H1 (cell line): Measurements from ENCODE around the gene ANKIB1. TPM values are rescaled to one million over a fixed set of nuclear protein-coding genes. Genes with fewer than 3 reads are reported as not detected.
A peak's percentile ranks its signal among the peaks of the same experiment; 100 is the strongest.

Source experiments
- CTCF ChIA-PET: fragments of 300-600 bp; sonication (Branson Sonifier 250); formaldehyde crosslinking; loops from one replicate; lab custom pipeline; 2021; ENCODE audit not compliant: partially characterized antibody; lab: Charles Lee
- POLR2A ChIA-PET: fragments of 300-600 bp; sonication (Branson Sonifier 250); formaldehyde crosslinking; loops from one replicate; lab custom pipeline; 2021; ENCODE audit warnings: inconsistent platforms; ENCODE audit not compliant: partially characterized antibody; lab: Charles Lee
- DNase-seq, 2 experiments: peaks; one replicate each; pipeline versions ENCODE4 v3.0.0 to v3.0.0-alpha.2; 2010 to 2022; ENCODE audit warnings: low spot score in 2 of 2, low read depth in 1 of 2, mixed read lengths in 1 of 2
- FAIRE-seq: peaks from 2 replicates; lab custom pipeline; 2011; peaks lifted over from hg19 to GRCh38; lab: Jason Lieb, UNC
- H2AFZ ChIP-seq: 2 replicates; pipeline ENCODE4 v1.8.1; 2012; ENCODE audit warnings: low read length, inconsistent platforms
- H2AK5ac ChIP-seq: 2 replicates; pipeline ENCODE4 v1.6.1; 2013; ENCODE audit warnings: low read depth, low read length
- H2BK120ac ChIP-seq: replicated peaks from 2 replicates; pipeline ENCODE3; 2013; ENCODE audit warnings: low read depth, low read length, inconsistent platforms
- H2BK12ac ChIP-seq: 2 replicates; pipeline ENCODE4 v1.6.1; 2013; ENCODE audit warnings: low read depth, low read length
- H2BK15ac ChIP-seq: 2 replicates; pipeline ENCODE4 v1.6.1; 2013; ENCODE audit warnings: low read length
- H2BK20ac ChIP-seq: 2 replicates; pipeline ENCODE4 v1.6.1; 2013; ENCODE audit warnings: low read length
- H2BK5ac ChIP-seq: 2 replicates; pipeline ENCODE4 v1.6.1; 2013; ENCODE audit warnings: low read depth, low read length
- H3K14ac ChIP-seq: 2 replicates; pipeline ENCODE4 v1.6.1; 2013; ENCODE audit warnings: inconsistent platforms; ENCODE audit not compliant: insufficient read length
- H3K18ac ChIP-seq: 2 replicates; pipeline ENCODE4 v1.6.1; 2013; ENCODE audit warnings: low read length; ENCODE audit errors: extremely low read depth
- H3K23ac ChIP-seq: 2 replicates; pipeline ENCODE4 v1.6.1; 2013; ENCODE audit warnings: inconsistent platforms; ENCODE audit not compliant: insufficient read length
- H3K23me2 ChIP-seq: 2 replicates; pipeline ENCODE4 v1.6.1; 2013; ENCODE audit warnings: low read depth, low read length
- H3K27ac ChIP-seq: 2 replicates; pipeline ENCODE4 v1.6.1; 2011; ENCODE audit warnings: low read depth, low read length, inconsistent platforms
- H3K27me3 ChIP-seq, 4 experiments: replicated peaks in 1 of 4; 1 replicate in 1 of 4; 2 replicates in 3 of 4; pipeline versions ENCODE4 v1.6.1 to v1.8.1; 2011 to 2013; ENCODE audit warnings: low read length in 3 of 4, mild to moderate bottlenecking in 3 of 4, inconsistent platforms in 2 of 4, mixed read lengths in 2 of 4, moderate library complexity in 1 of 4; ENCODE audit not compliant: control insufficient read depth in 3 of 4, insufficient read depth in 3 of 4; ENCODE audit errors: extremely low read depth in 1 of 4
- H3K36me3 ChIP-seq, 4 experiments: 2 replicates each; pipeline versions ENCODE4 v1.6.1 to v1.8.1; 2011 to 2013; ENCODE audit warnings: mild to moderate bottlenecking in 4 of 4, low read length in 3 of 4, moderate library complexity in 2 of 4, control low read depth in 1 of 4, inconsistent platforms in 1 of 4; ENCODE audit not compliant: insufficient read depth in 4 of 4, control insufficient read depth in 2 of 4
- H3K4ac ChIP-seq: replicated peaks from 2 replicates; pipeline ENCODE3; 2013; ENCODE audit warnings: low read length, low read depth, mixed read lengths, inconsistent platforms; ENCODE audit not compliant: insufficient read length
- H3K4me1 ChIP-seq, 4 experiments: replicated peaks in 1 of 4; 1 replicate in 1 of 4; 2 replicates in 3 of 4; pipeline versions ENCODE4 v1.6.1 to v1.8.1; 2011 to 2013; ENCODE audit warnings: low read length in 3 of 4, inconsistent platforms in 2 of 4, mixed read lengths in 1 of 4; ENCODE audit not compliant: insufficient read depth in 4 of 4, control insufficient read depth in 3 of 4
- H3K4me2 ChIP-seq, 2 experiments: 2 replicates each; pipeline versions ENCODE4 v1.6.1 to v1.8.1; 2011 to 2013; ENCODE audit warnings: low read depth in 2 of 2, low read length in 2 of 2, control low read depth in 1 of 2, inconsistent platforms in 1 of 2, mild to moderate bottlenecking in 1 of 2; ENCODE audit not compliant: insufficient read depth in 1 of 2
- H3K4me3 ChIP-seq, 4 experiments: fragments of 200-600, 300-600 bp in 1 of 4; sonication (generic), shearing (Covaris generic), sonication (Bioruptor Twin) in 1 of 4; 2 replicates each; pipeline versions ENCODE4 v1.5.1 to v1.8.1; 2011 to 2016; ENCODE audit warnings: low read length in 4 of 4, low read depth in 3 of 4, control low read depth in 2 of 4, inconsistent platforms in 2 of 4, mild to moderate bottlenecking in 2 of 4, mixed read lengths in 1 of 4, moderate library complexity in 1 of 4; ENCODE audit not compliant: insufficient read depth in 2 of 4; ENCODE audit errors: extremely low read depth in 1 of 4
- H3K56ac ChIP-seq: replicated peaks from 2 replicates; pipeline ENCODE3; 2013; ENCODE audit warnings: low read depth, mild to moderate bottlenecking, mixed read lengths, low read length, inconsistent platforms; ENCODE audit not compliant: insufficient read length
- H3K79me1 ChIP-seq: 2 replicates; pipeline ENCODE4 v1.6.1; 2013; ENCODE audit warnings: low read depth, low read length, control low read depth
- H3K79me2 ChIP-seq, 2 experiments: 2 replicates each; pipeline versions ENCODE4 v1.6.1 to v1.8.1; 2012 to 2013; ENCODE audit warnings: low read length in 2 of 2, mild to moderate bottlenecking in 2 of 2, inconsistent platforms in 1 of 2; ENCODE audit not compliant: insufficient read depth in 2 of 2, control insufficient read depth in 1 of 2
- H3K9ac ChIP-seq, 4 experiments: replicated peaks in 1 of 4; 1 replicate in 1 of 4; 2 replicates in 3 of 4; pipeline versions ENCODE4 v1.6.1 to v1.8.1; 2011 to 2013; ENCODE audit warnings: low read depth in 3 of 4, low read length in 3 of 4, control low read depth in 2 of 4, mild to moderate bottlenecking in 2 of 4, moderate library complexity in 2 of 4, inconsistent platforms in 1 of 4; ENCODE audit errors: extremely low read depth in 1 of 4
- H3K9me3 ChIP-seq, 2 experiments: 2 replicates each; pipeline versions ENCODE4 v1.6.1 to v1.8.1; 2012 to 2013; ENCODE audit warnings: mild to moderate bottlenecking in 2 of 2, moderate library complexity in 2 of 2, control low read depth in 1 of 2, inconsistent platforms in 1 of 2, low read depth in 1 of 2, low read length in 1 of 2, mixed read lengths in 1 of 2; ENCODE audit not compliant: insufficient read depth in 2 of 2
- H4K20me1 ChIP-seq, 2 experiments: replicated peaks in 1 of 2; 2 replicates each; pipeline versions ENCODE3 to v1.8.1; 2011 to 2013; ENCODE audit warnings: inconsistent platforms in 2 of 2, low read length in 2 of 2, mild to moderate bottlenecking in 1 of 2; ENCODE audit not compliant: insufficient read depth in 2 of 2, control insufficient read depth in 1 of 2
- H4K5ac ChIP-seq: 2 replicates; pipeline ENCODE4 v1.6.1; 2013; ENCODE audit warnings: low read length, low read depth, mixed read lengths, inconsistent platforms; ENCODE audit not compliant: insufficient read length
- H4K8ac ChIP-seq: 2 replicates; pipeline ENCODE4 v1.8.0; 2013; ENCODE audit warnings: mild to moderate bottlenecking, moderate library complexity, low read length, inconsistent platforms; ENCODE audit not compliant: insufficient read depth; ENCODE audit errors: extremely low read depth
- H4K91ac ChIP-seq: replicated peaks from 2 replicates; pipeline ENCODE3; 2013; ENCODE audit warnings: low read length, mixed read lengths, inconsistent platforms; ENCODE audit not compliant: insufficient read length
- CBX5 ChIP-seq: fragments of 300-800, 300-1000 bp; sonication (generic); IDR thresholded peaks from 2 replicates; pipeline ENCODE4 v1.7.1; 2016; ENCODE audit warnings: antibody characterized with exemption, low read length, low read depth
- CEBPB ChIP-seq: IDR thresholded peaks from 2 replicates; pipeline ENCODE4 v1.6.1; 2012; ENCODE audit warnings: low read depth, low read length
- GTF2F1 ChIP-seq: IDR thresholded peaks from 2 replicates; pipeline ENCODE4 v1.6.1; 2012; ENCODE audit warnings: low read depth, low read length, improper control_type of control experiment, borderline replicate concordance
- MAX ChIP-seq: IDR thresholded peaks from 2 replicates; pipeline ENCODE4 v1.6.1; 2012; ENCODE audit warnings: inconsistent platforms
- POLR2AphosphoS5 ChIP-seq: IDR thresholded peaks from 2 replicates; pipeline ENCODE4 v1.6.1; 2011; ENCODE audit warnings: low read depth, low read length
- RBBP5 ChIP-seq: IDR thresholded peaks from 2 replicates; pipeline ENCODE4 v1.7.1; 2012; ENCODE audit warnings: low read depth, mild to moderate bottlenecking, inconsistent platforms, low read length, moderate library complexity, borderline replicate concordance
- TCF12 ChIP-seq: IDR thresholded peaks from 2 replicates; pipeline ENCODE4 v1.6.1; 2011; ENCODE audit warnings: low read depth, mild to moderate bottlenecking, low read length
- TEAD4 ChIP-seq: IDR thresholded peaks from 2 replicates; pipeline ENCODE4 v1.6.1; 2012; ENCODE audit warnings: low read depth, low read length, inconsistent platforms, mixed read lengths
- WGBS, 2 experiments: shearing (Covaris generic) in 1 of 2; methylation state at CpG; one replicate each; pipeline versions ENCODE4 v1.1.6 to v1.1.7; 2013 to 2015; ENCODE audit warnings: low lambda C conversion rate in 2 of 2, mixed read lengths in 2 of 2, inconsistent platforms in 1 of 2, low coverage in 1 of 2, missing lambda C conversion rate in 1 of 2; ENCODE audit not compliant: insufficient replicate concordance in 2 of 2, insufficient coverage in 1 of 2, insufficient read length in 1 of 2; ENCODE audit errors: extremely low coverage in 1 of 2, missing lambda C conversion rate in 1 of 2; 5-methylcytosine and 5-hydroxymethylcytosine counted together
- polyA plus RNA-seq, 7 experiments: library from polyadenylated mRNA; depleted of rRNA in 3 of 7; stranded (reverse) in 5 of 7; unstranded in 2 of 7; fragments of >200 nt in 5 of 7; fragments of 200-250 nt in 2 of 7; gene quantifications; 1 replicate in 5 of 7; 2 replicates in 1 of 7; 4 replicates in 1 of 7; pipeline versions ENCODE4 v1.2.1 to v1.2.3, GENCODE V29; 2011 to 2013; ENCODE audit warnings: missing spikeins in 2 of 7, mixed read lengths in 2 of 7
- total RNA-seq: library from RNA; stranded (reverse); fragmentation: NEBNext Ultra II Directional; extraction: Animal tissue kit (Norgen Biotek cat#: 25700); gene quantifications from 2 replicates; pipeline ENCODE4 v1.2.1, GENCODE V29; 2021

Gene ANKIB1
- total and polyA plus RNA-seq, 2 of the 8 experiments (the other 6 are each of a cell fraction or from before 2014, with no cell fraction given), result 19.2 to 43.0 TPM

GRCh38 chr7:92268921-92269320 lies 23.1 kb downstream of the ANKIB1 start:
- ChIA-PET CTCF (interaction anchor here (0.7 kb wide), 1 partner anchor 39 kb away, joined by 3 read pairs; no protein-coding TSS in a partner anchor), POLR2A (interaction anchor here (0.9 to 1.4 kb wide), 2 partner anchors 10 to 23 kb away, joined by 4 read pairs; partner anchors contain the start of genes ANKIB1 and KRIT1)
- Histone ChIP-seq H3K79me2 (peaks cover 0 to 68% of the 10 kb centered on the region in 2 experiments; a peak in 2 of 4 replicates), H3K9ac (no peak overlapping the region), H3K56ac (no peak overlapping the region), H3K23me2 (no peaks in the 10 kb centered on the region), H2BK5ac (no peak overlapping the region), H3K18ac (no peak overlapping the region), H3K4me3 (no peak overlapping the region), H2AFZ (no peak overlapping the region), H2AK5ac (no peak overlapping the region), H3K4ac (no peak overlapping the region), H3K36me3 (no peaks in the 10 kb centered on the region), H3K4me1 (0 out of 7 replicates have a peak, but pooled peaks cover 0 to 4% (median 0%) of the 10 kb centered on the region in 4 experiments)
- DNase-seq (no peak), FAIRE-seq (no peak)
- WGBS, 2 experiments, result 87% methylated on average over 1 of the region's 1 CpG; no CpG with 5 or more reads in 1 of the 2 experiments
- TF ChIP-seq MAX, result no peak
- no peak for TF ChIP-seq GTF2F1
- no peak for TF ChIP-seq TEAD4
- no peak for TF ChIP-seq TCF12
- TF ChIP-seq CBX5, result no peak
- TF ChIP-seq RBBP5, result no peak
- no peak for TF ChIP-seq POLR2AphosphoS5
- peak; percentile 24; the same call in 1 of the 2 replicates for TF ChIP-seq CEBPB
- TF ChIP-seq, all 59 proteins: peak for 1
- no peaks in the 10 kb centered on the region for H3K9me3 ChIP-seq
- H4K5ac ChIP-seq, result no peak overlapping the region
- H3K4me2 ChIP-seq, result no peak overlapping the region
- no peak overlapping the region for H2BK15ac ChIP-seq
- peaks cover 5% of the 10 kb centered on the region; the same call in 1 of the 2 replicates for H3K79me1 ChIP-seq
- H4K8ac ChIP-seq, result no peak overlapping the region
- peaks cover 0 to 7% of the 10 kb centered on the region in 2 experiments for H4K20me1 ChIP-seq
- no peak overlapping the region for H2BK12ac ChIP-seq
- no peaks in the 10 kb centered on the region for H3K27me3 ChIP-seq
- H3K27ac ChIP-seq, result no peak overlapping the region
- H3K23ac ChIP-seq, result no peak overlapping the region
- no peak overlapping the region for H3K14ac ChIP-seq
- no peak overlapping the region for H4K91ac ChIP-seq
- no peak overlapping the region for H2BK20ac ChIP-seq
- H2BK120ac ChIP-seq, result no peak overlapping the region
